Type B pancreatic cell (in vitro differentiated cells): ENCODE measurements around the gene DEPDC4. TPM values are rescaled to one million over a fixed set of nuclear protein-coding genes. Genes with fewer than 3 reads are reported as not detected.
"Not testable (repeated sequence)": the region's sequence is repeated elsewhere in the genome, so short reads cannot be mapped to it uniquely, and the experiment has no call there.

Experiments
- DNase-seq: peaks from one replicate; pipeline ENCODE4 v3.0.0; 2021; ENCODE audit warnings: mixed read lengths; ENCODE audit not compliant: unreplicated experiment; ENCODE audit errors: extremely low spot score
- H3K27ac Mint-ChIP-seq: 2 replicates; pipeline ENCODE4 v1.8.0; 2021; ENCODE audit warnings: mild to moderate bottlenecking, mixed read lengths
- H3K27me3 Mint-ChIP-seq: 2 replicates; pipeline ENCODE4 v1.8.0; 2021; ENCODE audit warnings: mixed read lengths
- H3K36me3 Mint-ChIP-seq: 2 replicates; pipeline ENCODE4 v1.8.0; 2021; ENCODE audit warnings: mixed read lengths
- H3K4me1 Mint-ChIP-seq: one replicate; pipeline ENCODE4 v1.8.0; 2021; ENCODE audit warnings: mixed read lengths; ENCODE audit not compliant: unreplicated experiment
- H3K4me3 Mint-ChIP-seq: 2 replicates; pipeline ENCODE4 v1.8.0; 2021; ENCODE audit warnings: mild to moderate bottlenecking, mixed read lengths
- H3K9me3 Mint-ChIP-seq: 2 replicates; pipeline ENCODE4 v1.8.0; 2021; ENCODE audit warnings: mixed read lengths
- total RNA-seq: library from RNA; stranded (reverse); gene quantifications from 2 replicates; pipeline ENCODE4 v1.2.1, GENCODE V29; 2021; ENCODE audit warnings: low replicate concordance
- TF ChIP-seq, protein P1 (sequence below): fragments of 200-600 bp; sonication (generic); conservative IDR thresholded peaks from 2 replicates; pipeline ENCODE4 v1.5.0; 2021; ENCODE audit warnings: antibody characterized with exemption, mild to moderate bottlenecking

The DEPDC4 gene
- total RNA-seq, 1 donor from 2014 or later: 2.6 TPM

DNA sequence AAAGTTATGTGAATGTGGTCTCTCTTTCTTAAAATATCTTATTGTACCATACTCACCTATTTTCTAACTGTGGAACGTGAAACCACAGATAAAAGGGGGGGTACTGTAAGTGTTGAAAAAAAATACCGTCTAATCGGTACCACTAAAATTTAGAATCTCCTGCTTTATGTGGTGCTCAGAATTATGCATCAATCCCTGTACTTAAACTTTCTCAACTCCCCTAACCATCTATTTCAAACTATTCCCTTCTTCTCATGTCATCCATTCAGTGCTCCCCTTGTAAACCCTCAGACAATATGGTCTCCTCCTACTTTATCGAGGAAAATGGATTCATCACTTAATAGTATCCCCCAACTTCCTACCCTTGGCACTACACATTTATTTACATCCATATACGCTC, 23.7 kb downstream of the DEPDC4 start:
- H3K4me1 Mint-ChIP-seq: no peaks in the 10 kb centered on the region
- H3K4me3 Mint-ChIP-seq: no peak overlapping the region
- TF ChIP-seq, protein P1, sequence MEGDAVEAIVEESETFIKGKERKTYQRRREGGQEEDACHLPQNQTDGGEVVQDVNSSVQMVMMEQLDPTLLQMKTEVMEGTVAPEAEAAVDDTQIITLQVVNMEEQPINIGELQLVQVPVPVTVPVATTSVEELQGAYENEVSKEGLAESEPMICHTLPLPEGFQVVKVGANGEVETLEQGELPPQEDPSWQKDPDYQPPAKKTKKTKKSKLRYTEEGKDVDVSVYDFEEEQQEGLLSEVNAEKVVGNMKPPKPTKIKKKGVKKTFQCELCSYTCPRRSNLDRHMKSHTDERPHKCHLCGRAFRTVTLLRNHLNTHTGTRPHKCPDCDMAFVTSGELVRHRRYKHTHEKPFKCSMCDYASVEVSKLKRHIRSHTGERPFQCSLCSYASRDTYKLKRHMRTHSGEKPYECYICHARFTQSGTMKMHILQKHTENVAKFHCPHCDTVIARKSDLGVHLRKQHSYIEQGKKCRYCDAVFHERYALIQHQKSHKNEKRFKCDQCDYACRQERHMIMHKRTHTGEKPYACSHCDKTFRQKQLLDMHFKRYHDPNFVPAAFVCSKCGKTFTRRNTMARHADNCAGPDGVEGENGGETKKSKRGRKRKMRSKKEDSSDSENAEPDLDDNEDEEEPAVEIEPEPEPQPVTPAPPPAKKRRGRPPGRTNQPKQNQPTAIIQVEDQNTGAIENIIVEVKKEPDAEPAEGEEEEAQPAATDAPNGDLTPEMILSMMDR: no peak
- no peaks in the 10 kb centered on the region for H3K9me3 Mint-ChIP-seq
- no peaks in the 10 kb centered on the region for H3K36me3 Mint-ChIP-seq
- no peaks in the 10 kb centered on the region for H3K27me3 Mint-ChIP-seq
- no peak overlapping the region for H3K27ac Mint-ChIP-seq
- no peak for DNase-seq

DNA sequence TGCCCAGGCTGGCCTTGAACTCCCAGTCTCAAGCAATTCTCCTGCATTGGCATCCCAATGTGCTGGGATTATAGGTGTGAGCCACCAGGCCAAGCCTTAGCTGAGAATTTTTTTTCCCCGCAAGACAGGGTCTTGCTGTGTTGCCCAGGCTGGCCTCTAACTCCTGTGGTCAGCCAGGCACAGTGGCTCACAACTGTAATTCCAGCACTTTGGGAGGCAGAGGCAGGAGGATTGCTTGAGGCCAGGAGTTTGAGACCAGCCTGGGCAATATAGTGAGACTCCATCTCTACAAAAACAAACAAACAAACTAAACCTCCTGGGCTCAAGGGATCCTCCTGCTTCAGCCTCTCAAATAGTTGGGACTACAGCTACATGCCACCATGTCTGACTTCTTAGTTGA, 27.3 kb downstream of the DEPDC4 start:
- no peak for DNase-seq
- no peaks in the 10 kb centered on the region for H3K27me3 Mint-ChIP-seq
- H3K36me3 Mint-ChIP-seq: peaks cover 5% of the 10 kb centered on the region
- H3K4me1 Mint-ChIP-seq: no peaks in the 10 kb centered on the region
- H3K9me3 Mint-ChIP-seq: peaks cover 5% of the 10 kb centered on the region
- H3K4me3 Mint-ChIP-seq: no peak overlapping the region
- no peak overlapping the region for H3K27ac Mint-ChIP-seq
- TF ChIP-seq, protein P1: no peak

DNA sequence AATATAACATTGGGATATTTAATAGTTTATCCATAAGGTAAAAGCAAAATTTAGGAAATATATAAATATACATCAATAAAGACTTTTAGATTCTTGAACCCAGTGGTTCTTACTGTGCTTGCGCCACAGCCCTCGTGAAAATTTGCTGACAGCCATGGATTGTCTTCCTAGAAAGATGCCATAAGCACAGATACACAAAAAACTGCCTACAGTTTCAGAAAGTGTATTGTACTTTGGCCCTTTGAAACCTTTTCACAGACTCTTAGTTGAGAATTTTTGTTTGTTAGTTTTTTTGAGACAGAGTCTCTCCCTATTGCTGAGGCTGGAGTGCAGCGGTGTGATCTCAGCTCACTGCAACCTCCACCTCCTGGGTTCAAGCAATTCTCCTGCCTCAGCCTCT, 28.1 kb downstream of the DEPDC4 start:
- H3K27ac Mint-ChIP-seq: no peak overlapping the region
- H3K4me1 Mint-ChIP-seq: peaks cover 6% of the 10 kb centered on the region
- H3K9me3 Mint-ChIP-seq: peaks cover 5% of the 10 kb centered on the region
- no peak for DNase-seq
- no peaks in the 10 kb centered on the region for H3K27me3 Mint-ChIP-seq
- TF ChIP-seq, protein P1: no peak
- peaks cover 5% of the 10 kb centered on the region for H3K36me3 Mint-ChIP-seq
- H3K4me3 Mint-ChIP-seq: no peak overlapping the region

DNA sequence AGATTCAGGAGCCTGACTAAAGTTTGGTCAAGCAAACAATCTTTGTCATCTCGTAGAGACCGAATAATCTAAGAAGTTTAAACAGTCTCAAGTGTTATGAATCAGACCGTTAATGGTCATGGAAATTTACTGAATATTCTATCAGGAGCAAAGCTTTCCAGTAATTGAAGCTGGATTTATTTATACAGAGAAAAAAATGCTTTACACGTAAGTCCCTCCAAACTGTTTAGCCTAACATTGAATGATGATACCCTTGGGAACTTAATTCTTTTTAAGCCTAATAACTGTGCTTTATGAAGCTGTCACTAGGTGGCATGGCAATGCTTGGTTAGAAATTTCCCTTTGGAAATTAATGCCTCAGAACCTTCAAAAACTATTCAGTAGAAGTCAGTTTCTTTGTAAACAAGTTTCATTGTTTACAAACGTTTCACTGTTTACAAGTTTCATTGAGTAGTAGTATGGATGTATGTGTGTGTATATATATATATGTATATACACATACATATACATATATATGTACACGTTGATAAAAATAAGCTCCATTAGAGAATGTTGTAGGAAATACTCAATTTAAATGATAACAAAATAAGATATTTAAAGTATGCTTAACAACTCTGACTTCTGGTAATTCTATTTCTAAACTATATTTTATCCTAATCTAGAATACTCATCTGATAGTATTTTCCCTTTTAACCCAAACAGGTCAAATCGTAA, 32.1 kb downstream of the DEPDC4 start:
- no peak for DNase-seq
- H3K36me3 Mint-ChIP-seq: peaks cover 9% of the 10 kb centered on the region
- H3K4me3 Mint-ChIP-seq: no peak overlapping the region
- H3K4me1 Mint-ChIP-seq: peaks cover 11% of the 10 kb centered on the region
- TF ChIP-seq, protein P1: peak; percentile 80
- H3K27ac Mint-ChIP-seq: no peak overlapping the region
- H3K27me3 Mint-ChIP-seq: no peaks in the 10 kb centered on the region
- peaks cover 5% of the 10 kb centered on the region for H3K9me3 Mint-ChIP-seq

DNA sequence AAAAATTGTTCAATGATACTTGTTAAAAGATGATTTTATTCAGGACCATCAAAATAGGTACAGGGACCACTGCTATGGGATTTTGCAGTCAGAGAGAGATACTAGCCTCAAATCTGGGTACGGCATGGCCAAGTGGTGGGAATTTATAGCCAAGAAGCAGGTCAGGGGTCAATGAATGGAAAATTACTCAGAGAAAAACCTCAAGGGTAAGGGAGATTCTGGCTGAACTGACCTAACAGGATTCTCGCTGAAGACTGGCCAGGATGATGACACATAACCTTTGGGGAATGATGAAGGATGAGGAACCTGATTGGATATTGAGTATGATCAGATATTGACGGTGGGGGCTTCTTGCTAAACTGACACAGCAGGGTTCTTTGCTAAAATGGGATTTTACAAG, 32.7 kb downstream of the DEPDC4 start:
- H3K4me1 Mint-ChIP-seq: peaks cover 11% of the 10 kb centered on the region

DNA sequence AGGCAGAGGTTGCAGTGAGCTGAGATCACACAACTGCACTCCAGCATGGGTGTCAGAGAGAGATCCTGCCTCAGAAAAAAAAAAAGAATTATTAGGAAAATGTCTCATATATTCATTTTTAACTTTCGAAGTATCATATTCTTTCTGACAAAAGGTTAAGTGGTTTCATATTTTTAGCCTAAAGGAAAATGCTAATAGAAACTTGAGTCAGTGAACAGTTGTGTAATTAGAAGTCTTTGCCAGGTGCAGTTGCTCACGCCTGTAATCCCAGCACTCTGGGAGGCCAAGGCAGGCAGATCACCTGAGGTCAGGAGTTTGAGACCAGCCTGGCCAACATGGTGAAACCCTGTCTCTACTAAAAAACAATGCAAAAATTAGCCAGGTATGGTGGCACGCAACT, 35.0 kb downstream of the DEPDC4 start:
- DNase-seq, H3K36me3 Mint-ChIP-seq, H3K27ac Mint-ChIP-seq, H3K4me3 Mint-ChIP-seq, H3K9me3 Mint-ChIP-seq, H3K27me3 Mint-ChIP-seq: not testable (repeated sequence)
- peaks cover 11% of the 10 kb centered on the region for H3K4me1 Mint-ChIP-seq

More for the DNA sequence above, 32.7 kb downstream of the DEPDC4 start:
- DNase-seq: no peak
- H3K27me3 Mint-ChIP-seq: no peaks in the 10 kb centered on the region
- H3K27ac Mint-ChIP-seq: no peak overlapping the region
- TF ChIP-seq, protein P1: no peak
- peaks cover 9% of the 10 kb centered on the region for H3K36me3 Mint-ChIP-seq
- H3K9me3 Mint-ChIP-seq: peaks cover 5% of the 10 kb centered on the region
- H3K4me3 Mint-ChIP-seq: no peak overlapping the region
